Bronchial epithelial cell (primary cell): ENCODE data around the gene NPTN. TPM values are rescaled to one million over a fixed set of nuclear protein-coding genes. Genes with fewer than 3 reads are reported as not detected.
A peak's percentile ranks its signal among the peaks of the same experiment; 100 is the strongest.

Experiments used
- DNase-seq: peaks from one replicate; pipeline ENCODE4 v3.0.0-alpha.2; 2010; ENCODE audit warnings: low read depth
- FAIRE-seq: peaks from 2 replicates; lab custom pipeline; 2011; peaks lifted over from hg19 to GRCh38; lab: Jason Lieb, UNC
- H3K27me3 ChIP-seq: 2 replicates; pipeline ENCODE4 v1.5.1; 2011; ENCODE audit warnings: low read length; ENCODE audit not compliant: control insufficient read depth, insufficient read depth
- H3K36me3 ChIP-seq: 2 replicates; pipeline ENCODE4 v1.5.1; 2011; ENCODE audit warnings: low read length; ENCODE audit not compliant: control insufficient read depth, insufficient read depth
- H3K4me3 ChIP-seq: 2 replicates; pipeline ENCODE4 v1.5.1; 2011; ENCODE audit warnings: mild to moderate bottlenecking, low read depth, low read length, control low read depth
- total RNA-seq: library from RNA; depleted of rRNA; stranded (reverse); fragments of >200 nt; gene quantifications from 2 replicates; pipeline ENCODE4 v1.2.1, GENCODE V29; 2014
- TF ChIP-seq, protein P1 (sequence below): IDR thresholded peaks from 2 replicates; pipeline ENCODE4 v1.5.1; 2011; ENCODE audit warnings: mild to moderate bottlenecking, moderate library complexity, low read length, control low read depth, inconsistent platforms; ENCODE audit not compliant: insufficient read depth, severe bottlenecking

NPTN gene
- total RNA-seq, 1 donor from 2014 or later, result 62.1 TPM

DNA sequence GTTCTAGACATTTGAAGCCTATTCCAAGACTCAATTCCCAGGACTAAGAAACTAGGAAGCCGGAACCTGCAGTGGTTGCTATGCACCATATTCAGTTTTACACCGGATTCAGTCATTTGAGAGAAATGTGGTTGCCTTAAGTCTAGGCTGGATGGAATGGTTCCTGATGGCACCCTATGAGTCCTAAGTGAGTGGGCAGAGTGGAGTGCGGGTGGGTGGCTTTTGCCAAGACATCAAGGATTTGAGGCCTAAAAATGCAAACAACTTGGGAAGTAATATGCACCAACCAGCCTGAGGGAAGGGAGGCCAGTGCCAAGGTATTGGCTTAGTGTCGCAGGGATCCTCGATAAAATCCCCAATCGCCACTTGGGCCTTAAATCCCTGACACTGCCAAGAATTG is 46.8 kb upstream of the NPTN start:
- TF ChIP-seq, protein P1, sequence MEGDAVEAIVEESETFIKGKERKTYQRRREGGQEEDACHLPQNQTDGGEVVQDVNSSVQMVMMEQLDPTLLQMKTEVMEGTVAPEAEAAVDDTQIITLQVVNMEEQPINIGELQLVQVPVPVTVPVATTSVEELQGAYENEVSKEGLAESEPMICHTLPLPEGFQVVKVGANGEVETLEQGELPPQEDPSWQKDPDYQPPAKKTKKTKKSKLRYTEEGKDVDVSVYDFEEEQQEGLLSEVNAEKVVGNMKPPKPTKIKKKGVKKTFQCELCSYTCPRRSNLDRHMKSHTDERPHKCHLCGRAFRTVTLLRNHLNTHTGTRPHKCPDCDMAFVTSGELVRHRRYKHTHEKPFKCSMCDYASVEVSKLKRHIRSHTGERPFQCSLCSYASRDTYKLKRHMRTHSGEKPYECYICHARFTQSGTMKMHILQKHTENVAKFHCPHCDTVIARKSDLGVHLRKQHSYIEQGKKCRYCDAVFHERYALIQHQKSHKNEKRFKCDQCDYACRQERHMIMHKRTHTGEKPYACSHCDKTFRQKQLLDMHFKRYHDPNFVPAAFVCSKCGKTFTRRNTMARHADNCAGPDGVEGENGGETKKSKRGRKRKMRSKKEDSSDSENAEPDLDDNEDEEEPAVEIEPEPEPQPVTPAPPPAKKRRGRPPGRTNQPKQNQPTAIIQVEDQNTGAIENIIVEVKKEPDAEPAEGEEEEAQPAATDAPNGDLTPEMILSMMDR, result no peak
- Histone ChIP-seq H3K4me3 (no peak overlapping the region), H3K36me3 (no peaks in the 10 kb centered on the region), H3K27me3 (no peaks in the 10 kb centered on the region)
- DNase-seq, result no peak
- no peak for FAIRE-seq

DNA sequence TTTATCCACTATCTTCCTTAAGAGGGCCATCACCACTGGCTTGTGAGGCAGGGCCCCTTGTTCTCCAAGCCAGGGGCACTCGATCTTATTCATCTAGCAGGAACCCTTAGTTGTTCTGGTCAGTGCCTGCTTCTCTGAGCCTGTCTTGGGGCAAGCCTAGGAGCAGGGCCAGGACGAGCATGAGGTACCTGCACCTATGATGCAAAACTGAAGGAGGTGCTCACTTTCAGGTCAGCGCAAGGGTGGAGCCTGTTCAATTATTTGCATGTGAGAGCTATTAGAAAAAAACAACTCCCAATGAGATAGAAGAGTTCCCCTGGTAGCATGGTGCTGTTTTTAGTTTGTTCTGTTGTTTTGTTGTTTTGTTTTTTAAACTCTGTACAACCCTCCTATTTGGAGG is 46.0 kb upstream of the NPTN start:
- H3K4me3 ChIP-seq, result no peak overlapping the region
- H3K36me3 ChIP-seq, result no peaks in the 10 kb centered on the region
- TF ChIP-seq, protein P1, result no peak
- no peaks in the 10 kb centered on the region for H3K27me3 ChIP-seq
- FAIRE-seq (no peak), DNase-seq (no peak)

DNA sequence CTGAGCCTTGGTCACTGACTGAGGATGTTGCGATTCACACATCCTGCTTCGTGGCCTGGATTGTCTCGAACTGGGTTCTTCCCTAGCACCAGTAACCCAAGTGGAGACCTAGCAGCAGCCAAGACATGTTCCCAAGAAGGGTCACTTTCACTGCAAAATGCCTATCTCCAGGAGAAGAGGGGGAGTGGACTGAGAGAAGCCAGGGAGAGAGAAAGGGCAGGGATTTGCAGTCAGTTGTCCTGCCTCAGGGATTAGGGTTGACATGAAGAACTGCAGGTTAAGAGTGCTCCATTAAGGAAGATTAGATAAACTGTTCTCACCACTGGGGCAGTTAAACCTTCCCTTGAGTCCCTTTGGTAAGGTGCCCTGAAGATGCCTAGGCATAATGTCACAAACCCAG is 45.3 kb upstream of the NPTN start:
- no peak for DNase-seq
- TF ChIP-seq, protein P1, result no peak
- peak; percentile 23 for FAIRE-seq
- H3K36me3 ChIP-seq, result no peaks in the 10 kb centered on the region
- no peaks in the 10 kb centered on the region for H3K27me3 ChIP-seq
- H3K4me3 ChIP-seq, result no peak overlapping the region

DNA sequence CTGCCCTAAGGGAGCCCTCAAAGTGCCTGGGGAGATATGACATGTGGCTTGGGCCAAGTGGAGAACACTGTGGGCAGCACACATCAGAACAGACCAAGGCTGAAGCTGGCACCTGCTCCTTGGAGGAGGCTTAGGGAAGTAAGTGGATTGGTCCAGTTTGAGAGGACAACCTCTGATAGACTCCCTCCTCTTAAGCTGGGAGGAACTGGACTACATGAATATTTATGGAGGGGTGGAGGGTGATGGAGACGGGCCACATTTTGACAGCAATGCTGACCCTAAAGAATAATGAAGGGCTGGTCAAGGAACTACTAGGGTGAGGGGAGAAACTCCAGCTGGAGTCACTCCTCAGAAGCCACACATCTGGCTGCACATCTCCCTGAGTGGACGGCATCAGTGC is 44.5 kb upstream of the NPTN start:
- Histone ChIP-seq H3K36me3 (no peaks in the 10 kb centered on the region), H3K4me3 (no peak overlapping the region), H3K27me3 (no peaks in the 10 kb centered on the region)
- FAIRE-seq (no peak), DNase-seq (no peak)
- TF ChIP-seq, protein P1, result no peak

DNA sequence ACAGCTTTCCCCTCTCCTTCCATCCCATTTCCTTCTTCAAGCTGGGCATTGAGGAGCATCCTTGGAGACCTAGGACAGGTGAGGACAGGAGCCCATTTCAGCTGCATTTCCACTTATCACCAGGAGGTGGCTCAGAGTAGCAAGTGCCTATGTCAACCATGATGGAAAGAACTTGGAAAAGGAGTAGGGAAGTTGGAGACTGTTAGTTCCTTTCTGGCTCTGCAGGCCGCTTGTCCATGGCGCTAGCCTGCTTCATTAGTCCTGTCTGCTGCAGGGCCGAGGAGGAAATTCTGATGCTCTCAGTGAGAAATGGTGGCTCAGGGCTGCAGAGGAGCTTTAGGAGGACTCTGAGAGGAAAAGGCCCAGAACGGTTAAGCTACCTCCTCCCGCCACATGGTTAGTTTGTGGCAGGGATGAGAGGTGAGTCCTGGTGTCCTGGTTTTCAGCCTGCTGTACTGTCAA is 44.0 kb upstream of the NPTN start:
- Histone ChIP-seq H3K27me3 (no peaks in the 10 kb centered on the region), H3K36me3 (no peaks in the 10 kb centered on the region), H3K4me3 (no peak overlapping the region)
- DNase-seq, result peak; percentile 67
- TF ChIP-seq, protein P1, result peak; percentile 86
- FAIRE-seq, result no peak

DNA sequence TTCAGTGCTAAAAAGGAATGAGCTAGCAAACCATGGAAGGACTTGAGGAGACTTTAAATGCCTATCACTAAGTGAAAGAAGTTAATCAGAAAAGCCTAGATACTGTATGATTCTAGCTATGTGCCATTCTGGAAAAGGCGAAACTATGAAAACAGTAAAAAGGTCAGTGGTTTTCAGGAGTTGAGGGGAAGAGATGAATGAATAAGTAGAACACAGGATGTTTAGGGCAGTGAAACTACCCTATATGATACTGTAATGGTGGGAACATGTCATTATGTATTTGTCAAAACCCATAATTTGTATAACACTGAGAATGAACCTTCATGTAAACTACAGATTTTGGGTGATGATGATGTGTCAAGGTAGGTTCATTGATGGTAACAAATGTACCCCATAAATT is 41.4 kb upstream of the NPTN start:
- Histone ChIP-seq H3K36me3 (no peaks in the 10 kb centered on the region), H3K27me3 (no peaks in the 10 kb centered on the region), H3K4me3 (no peak overlapping the region)
- TF ChIP-seq, protein P1, result no peak
- DNase-seq (no peak), FAIRE-seq (no peak)
